Urothelium cell line (cell line): ENCODE data around the gene GZF1.

ENCODE experiments used
- DNase-seq: peaks from one replicate; pipeline ENCODE4 v3.0.0; 2011; ENCODE audit warnings: low spot score, mixed read lengths
- FAIRE-seq: peaks from 2 replicates; lab custom pipeline; 2011; peaks lifted over from hg19 to GRCh38; lab: Jason Lieb, UNC

The GZF1 gene

GRCh38 chr20:23368316-23369071 is 6.5 kb downstream of the GZF1 start:
- FAIRE-seq (no peak), DNase-seq (no peak)

GRCh38 chr20:23369072-23369823 is 7.3 kb downstream of the GZF1 start:
- FAIRE-seq = no peak
- DNase-seq = no peak

- DNase-seq = no peak
These were observed 8.3 kb downstream of the GZF1 start for GRCh38 chr20:23370274-23370673.

GRCh38 chr20:23370873-23371272 is 8.9 kb downstream of the GZF1 start:
- FAIRE-seq (no peak), DNase-seq (no peak)

More at GRCh38 chr20:23370274-23370673, 8.3 kb downstream of the GZF1 start:
- no peak for FAIRE-seq

- FAIRE-seq = no peak
- DNase-seq = no peak
These were observed 9.5 kb downstream of the GZF1 start for GRCh38 chr20:23371496-23371895.

GRCh38 chr20:23374441-23374840 is 12.5 kb downstream of the GZF1 start:
- no peak for DNase-seq
- no peak for FAIRE-seq

- FAIRE-seq = no peak
- no peak for DNase-seq
These were observed 13.8 kb downstream of the GZF1 start for GRCh38 chr20:23375827-23376226.

- FAIRE-seq = no peak
- DNase-seq = no peak
These were observed 17.8 kb downstream of the GZF1 start for GRCh38 chr20:23379772-23380171.

- FAIRE-seq = no peak
- DNase-seq = no peak
These were observed 19.9 kb downstream of the GZF1 start for GRCh38 chr20:23381876-23382275.

GRCh38 chr20:23386304-23387117 is 24.5 kb downstream of the GZF1 start:
- FAIRE-seq (no peak), DNase-seq (no peak)

GRCh38 chr20:23387118-23387443 is 25.1 kb downstream of the GZF1 start:
- FAIRE-seq (no peak), DNase-seq (no peak)

- FAIRE-seq (no peak), DNase-seq (no peak)
These were observed 28.3 kb downstream of the GZF1 start for GRCh38 chr20:23390091-23390774.

- no peak for FAIRE-seq
- no peak for DNase-seq
These were observed 29.8 kb downstream of the GZF1 start for GRCh38 chr20:23391707-23392310.

- FAIRE-seq (no peak), DNase-seq (no peak)
These were observed 32.2 kb downstream of the GZF1 start for GRCh38 chr20:23393996-23394775.

GRCh38 chr20:23396950-23397627 is 35.1 kb downstream of the GZF1 start:
- FAIRE-seq (no peak), DNase-seq (no peak)

- no peak for DNase-seq
These were observed 36.0 kb downstream of the GZF1 start for GRCh38 chr20:23397961-23398360.

GRCh38 chr20:23399568-23400241 is 37.7 kb downstream of the GZF1 start:
- FAIRE-seq = no peak

More at GRCh38 chr20:23397961-23398360, 36.0 kb downstream of the GZF1 start:
- FAIRE-seq = no peak

GRCh38 chr20:23401051-23401450 is 39.1 kb downstream of the GZF1 start:
- DNase-seq = no peak
- FAIRE-seq = no peak

More at GRCh38 chr20:23399568-23400241, 37.7 kb downstream of the GZF1 start:
- no peak for DNase-seq

GRCh38 chr20:23403751-23404150 is 41.8 kb downstream of the GZF1 start:
- no peak for DNase-seq
- FAIRE-seq = no peak
